OCI-LY7 (cell line): Measurements from ENCODE around the gene UBAC1. TPM values are rescaled to one million over a fixed set of nuclear protein-coding genes. Genes with fewer than 3 reads are reported as not detected.
A peak's percentile ranks its signal among the peaks of the same experiment; 100 is the strongest.

Experiments
- BruUV-seq: library from RNA; stranded (reverse); fragments of 400-500 nt; replicated peaks from 2 replicates; lab custom pipeline; 2021; lab: Mats Ljungman, UMichigan
- CTCF ChIA-PET: fragments of 300-600 bp; sonication (Branson Sonifier 250); formaldehyde crosslinking; loops from one replicate; lab custom pipeline; 2022; ENCODE audit warnings: antibody characterized with exemption; ENCODE audit not compliant: unreplicated experiment; lab: Charles Lee
- POLR2A ChIA-PET: fragments of 300-600 bp; sonication (Branson Sonifier 250); formaldehyde crosslinking; loops from one replicate; lab custom pipeline; 2022; ENCODE audit warnings: antibody characterized with exemption; lab: Charles Lee
- DNase-seq: peaks from one replicate; pipeline ENCODE4 v3.0.0-alpha.2; 2015; ENCODE audit warnings: low spot score
- H2AFZ ChIP-seq: fragments of 200-600 bp; sonication (generic), shearing (Covaris generic); 2 replicates; pipeline ENCODE4 v1.6.1; 2014; ENCODE audit warnings: mild to moderate bottlenecking, antibody characterized with exemption, low read length, moderate library complexity
- H3K27ac ChIP-seq: fragments of 200-600 bp; sonication (generic); 2 replicates; pipeline ENCODE4 v1.5.1; 2014; ENCODE audit warnings: mixed run types, low read depth, mild to moderate bottlenecking, moderate library complexity, low read length, inconsistent platforms; ENCODE audit not compliant: poor library complexity, severe bottlenecking
- H3K36me3 ChIP-seq: fragments of 200-600 bp; sonication (generic); 2 replicates; pipeline ENCODE4 v1.6.1; 2014; ENCODE audit warnings: mild to moderate bottlenecking, antibody characterized with exemption, low read length, moderate library complexity, mixed read lengths; ENCODE audit not compliant: insufficient read depth
- H3K4me1 ChIP-seq: fragments of 200-600 bp; sonication (generic); 2 replicates; pipeline ENCODE4 v1.5.1; 2014; ENCODE audit warnings: mild to moderate bottlenecking, low read length; ENCODE audit not compliant: insufficient read depth, poor library complexity, severe bottlenecking
- H3K4me2 ChIP-seq: fragments of 200-600 bp; sonication (generic); 2 replicates; pipeline ENCODE4 v1.6.1; 2014; ENCODE audit warnings: mild to moderate bottlenecking, low read length
- H3K4me3 ChIP-seq: fragments of 200-600 bp; sonication (generic); 2 replicates; pipeline ENCODE4 v1.5.1; 2014; ENCODE audit warnings: mild to moderate bottlenecking, low read depth, low read length; ENCODE audit not compliant: poor library complexity, severe bottlenecking
- H3K79me2 ChIP-seq: fragments of 200-600 bp; sonication (generic); 2 replicates; pipeline ENCODE4 v1.6.1; 2016; ENCODE audit warnings: low read depth, mild to moderate bottlenecking, low read length, moderate library complexity, mixed read lengths; ENCODE audit not compliant: insufficient read depth
- H3K9me2 ChIP-seq: fragments of 200-600 bp; sonication (generic); 2 replicates; pipeline ENCODE4 v1.6.1; 2016; ENCODE audit warnings: mild to moderate bottlenecking, low read length, mixed read lengths; ENCODE audit not compliant: insufficient read depth
- H3K9me3 ChIP-seq: fragments of 200-600 bp; sonication (generic); 2 replicates; pipeline ENCODE4 v1.6.1; 2014; ENCODE audit warnings: mild to moderate bottlenecking, mixed run types, low read length, mixed read lengths
- H4K20me1 ChIP-seq: fragments of 200-600 bp; sonication (generic); 2 replicates; pipeline ENCODE4 v1.6.1; 2014; ENCODE audit warnings: mild to moderate bottlenecking, antibody characterized with exemption, low read length, moderate library complexity, mixed read lengths; ENCODE audit not compliant: insufficient read depth
- CTCF ChIP-seq: fragments of 200-600 bp; sonication (generic); conservative IDR thresholded peaks from 2 replicates; pipeline ENCODE4 v1.5.1; 2014; ENCODE audit warnings: mild to moderate bottlenecking, antibody characterized with exemption, low read length, moderate library complexity, mixed read lengths
- EZH2phosphoT487 ChIP-seq: fragments of 200-600 bp; sonication (generic); IDR thresholded peaks from 2 replicates; pipeline ENCODE4 v1.6.1; 2018; ENCODE audit warnings: low read depth, borderline replicate concordance, mild to moderate bottlenecking, mixed run types, antibody characterized with exemption, low read length, moderate library complexity, mixed read lengths
- intact Hi-C: fragments of 100-400 bp; cut with micrococcal nuclease; formaldehyde crosslinking; loops from one replicate; pipeline ENCODE4 v1.10.0; 2022; ENCODE audit not compliant: unreplicated experiment
- total RNA-seq, 2 experiments: library from RNA; depleted of rRNA in 1 of 2; stranded (reverse); fragments of >200 nt in 1 of 2; shearing (Covaris generic) in 1 of 2; gene quantifications; 2 replicates each; pipeline ENCODE4 v1.2.3, GENCODE V29; 2014 to 2022

UBAC1 gene
- total RNA-seq, 2 experiments from 2014 or later: 42.3 to 59.2 TPM

- peak; percentile 91 for DNase-seq
- Histone ChIP-seq H2AFZ (no peak overlapping the region; the same call in 1 of the 2 replicates), H3K4me2 (peak overlapping the region; percentile 56), H3K27ac (peak overlapping the region; percentile 78), H3K4me1 (peaks cover 52% of the 10 kb centered on the region), H3K36me3 (no peaks in the 10 kb centered on the region), H3K4me3 (no peak overlapping the region), H3K9me3 (no peaks in the 10 kb centered on the region), H4K20me1 (no peaks in the 10 kb centered on the region), H3K9me2 (no peaks in the 10 kb centered on the region), H3K79me2 (no peaks in the 10 kb centered on the region)
- intact Hi-C loops: no loop called here
- POLR2A ChIA-PET: no interaction called here
- CTCF ChIA-PET: no interaction called here
- TF ChIP-seq CTCF: no peak
- TF ChIP-seq EZH2phosphoT487: no peak
- no TSS peak for BruUV-seq
Observed at GRCh38 chr9:135990468-135991429, 29.6 kb upstream of the UBAC1 start.

GRCh38 chr9:135989722-135990467 is 28.7 kb upstream of the UBAC1 start:
- Histone ChIP-seq H3K27ac (peak overlapping the region; percentile 46), H3K36me3 (no peaks in the 10 kb centered on the region), H3K9me2 (no peaks in the 10 kb centered on the region), H2AFZ (no peak overlapping the region), H3K4me2 (peak overlapping the region; percentile 56), H3K4me1 (peaks cover 52% of the 10 kb centered on the region), H4K20me1 (no peaks in the 10 kb centered on the region), H3K4me3 (no peak overlapping the region), H3K79me2 (no peaks in the 10 kb centered on the region), H3K9me3 (no peaks in the 10 kb centered on the region)
- BruUV-seq: no TSS peak
- TF ChIP-seq CTCF (no peak), EZH2phosphoT487 (no peak)
- intact Hi-C loops: no loop called here
- POLR2A ChIA-PET: no interaction called here
- no peak for DNase-seq
- CTCF ChIA-PET: no interaction called here
